K562 (cell line): ENCODE data around the gene SULT6B1. TPM values are rescaled to one million over a fixed set of nuclear protein-coding genes. Genes with fewer than 3 reads are reported as not detected.

Experiments used
- BRD4 ChIP-seq: fragments of 200-600 bp; sonication (generic); IDR thresholded peaks from 2 replicates; pipeline ENCODE4 v1.6.1; 2017; ENCODE audit warnings: inconsistent platforms
- CBX2 ChIP-seq: fragments of 200-600 bp; sonication (generic); IDR thresholded peaks from one replicate; pipeline ENCODE4 v1.6.1; 2012; ENCODE audit warnings: mild to moderate bottlenecking, low read length, inconsistent platforms; ENCODE audit not compliant: insufficient read depth, poor library complexity, severe bottlenecking
- CC2D1A ChIP-seq: fragments of 450-650 bp; IDR thresholded peaks from 2 replicates; pipeline ENCODE4 v1.6.1; 2017; ENCODE audit warnings: mild to moderate bottlenecking
- HBP1 ChIP-seq: fragments of 450-650 bp; formaldehyde crosslinking; IDR thresholded peaks from 2 replicates; pipeline ENCODE4 v1.4.0; 2022; ENCODE audit warnings: missing genetic modification characterization
- HNRNPK ChIP-seq: fragments of 200-400 bp; formaldehyde crosslinking; IDR thresholded peaks from one replicate; pipeline ENCODE4 v1.6.1; 2018; ENCODE audit warnings: mild to moderate bottlenecking, low read depth, low read length; ENCODE audit not compliant: poor library complexity, severe bottlenecking
- IRF1 ChIP-seq: sonication (generic); formaldehyde crosslinking; IDR thresholded peaks from 2 replicates; pipeline ENCODE4 v1.8.0; 2022; ENCODE audit warnings: missing genetic modification reagents, mild to moderate bottlenecking, borderline replicate concordance
- JUN ChIP-seq, 2 experiments: sonication (generic) in 1 of 2; formaldehyde crosslinking in 1 of 2; IDR thresholded peaks; 2 replicates each; pipeline versions ENCODE4 v1.6.1 to v1.8.0; 2012 to 2022; ENCODE audit warnings: borderline replicate concordance in 2 of 2, mild to moderate bottlenecking in 2 of 2, improper control_type of control experiment in 1 of 2, low read depth in 1 of 2, low read length in 1 of 2, missing genetic modification reagents in 1 of 2
- KLF10 ChIP-seq: fragments of 250-450 bp; sonication (Bioruptor Pico); IDR thresholded peaks from 2 replicates; pipeline ENCODE4 v1.6.1; 2021; ENCODE audit warnings: matching md5 sums
- PTRF ChIP-seq: fragments of 450-650 bp; IDR thresholded peaks from 2 replicates; pipeline ENCODE4 v1.6.1; 2016; ENCODE audit warnings: mild to moderate bottlenecking, missing genetic modification characterization, missing compliant biosample characterization
- RB1 ChIP-seq: fragments of 450-650 bp; IDR thresholded peaks from 2 replicates; pipeline ENCODE4 v1.6.1; 2017; ENCODE audit warnings: low read depth, mild to moderate bottlenecking
- RBM34 ChIP-seq: fragments of 200-400 bp; formaldehyde crosslinking; IDR thresholded peaks from 2 replicates; pipeline ENCODE4 v1.6.1; 2018; ENCODE audit warnings: low read length, borderline replicate concordance; ENCODE audit not compliant: insufficient read depth
- RFX7 ChIP-seq: fragments of 250-450 bp; sonication (Bioruptor Pico); IDR thresholded peaks from 2 replicates; pipeline ENCODE4 v1.5.1; 2021; ENCODE audit warnings: mild to moderate bottlenecking
- SPI1 ChIP-seq: IDR thresholded peaks from 2 replicates; pipeline ENCODE4 v1.6.1; 2011; ENCODE audit warnings: low read depth, low read length, control low read depth, borderline replicate concordance
- SRSF1 ChIP-seq: fragments of 200-400 bp; formaldehyde crosslinking; IDR thresholded peaks from 2 replicates; pipeline ENCODE4 v1.6.1; 2017; ENCODE audit warnings: mild to moderate bottlenecking, low read depth, low read length, moderate library complexity
- TAL1 ChIP-seq: fragments of 450-650 bp; IDR thresholded peaks from 2 replicates; pipeline ENCODE4 v1.6.1; 2016; ENCODE audit warnings: mild to moderate bottlenecking
- ZBTB1 ChIP-seq: sonication (generic); formaldehyde crosslinking; IDR thresholded peaks from 2 replicates; pipeline ENCODE4 v1.8.1; 2023; ENCODE audit warnings: missing genetic modification reagents, low read depth, mild to moderate bottlenecking, borderline replicate concordance
- ZKSCAN8 ChIP-seq: fragments of 200-800 bp; sonication (Bioruptor generic); IDR thresholded peaks from 2 replicates; pipeline ENCODE4 v1.6.1; 2016; ENCODE audit warnings: missing genetic modification characterization, missing compliant biosample characterization
- ZNF217 ChIP-seq: sonication (generic); formaldehyde crosslinking; IDR thresholded peaks from 2 replicates; pipeline ENCODE4 v1.8.0; 2022; ENCODE audit warnings: mild to moderate bottlenecking, missing genetic modification reagents
- ZNF239 ChIP-seq: fragments of 250-450 bp; sonication (Bioruptor Pico); IDR thresholded peaks from 2 replicates; pipeline ENCODE4 v1.4.0; 2020; ENCODE audit warnings: mild to moderate bottlenecking
- ZNF354B ChIP-seq: fragments of 250-450 bp; sonication (Bioruptor Pico); IDR thresholded peaks from 2 replicates; pipeline ENCODE4 v1.4.0; 2020
- ZNF551 ChIP-seq: fragments of 250-450 bp; sonication (Bioruptor Pico); IDR thresholded peaks from 2 replicates; pipeline ENCODE4 v1.5.0; 2021; ENCODE audit warnings: mild to moderate bottlenecking, moderate library complexity
- ZNF583 ChIP-seq: fragments of 250-450 bp; sonication (Bioruptor Pico); IDR thresholded peaks from 2 replicates; pipeline ENCODE4 v1.4.0; 2020
- ZNF589 ChIP-seq: fragments of 200-800 bp; sonication (Bioruptor generic); IDR thresholded peaks from 2 replicates; pipeline ENCODE4 v1.6.1; 2016; ENCODE audit warnings: low read depth, missing genetic modification characterization, missing compliant biosample characterization
- ZNF764 ChIP-seq: fragments of 250-450 bp; sonication (Bioruptor Pico); IDR thresholded peaks from 2 replicates; pipeline ENCODE4 v1.4.0; 2020; ENCODE audit warnings: low read depth, mild to moderate bottlenecking, moderate library complexity
- polyA plus RNA-seq, 8 experiments: library from polyadenylated mRNA; depleted of rRNA in 4 of 8; stranded (reverse) in 5 of 8; unstranded in 3 of 8; fragments of >200 nt; fragmentation: Nextera tagmentation in 2 of 8; fragmentation: Illumina TruSeq in 1 of 8; extraction: Ambion mirVana in 2 of 8; extraction: Trizol in 1 of 8; gene quantifications; 2 replicates each; pipeline versions ENCODE4 v1.2.1 to v1.2.3, GENCODE V29; 2011 to 2014; ENCODE audit warnings: inconsistent platforms in 1 of 8, missing spikeins in 1 of 8
- total RNA-seq, 7 experiments: library from RNA; depleted of rRNA in 6 of 7; stranded (reverse); fragments of >200 nt in 6 of 7; fragmentation: Illumina TruSeq in 2 of 7; extraction: Trizol in 2 of 7; gene quantifications; 2 replicates each; pipeline versions ENCODE4 v1.2.1 to v1.2.3, GENCODE V29; 2011 to 2021; ENCODE audit warnings: low replicate concordance in 1 of 7
- TF ChIP-seq, protein P1 (sequence below): fragments of 200-800 bp; sonication (Bioruptor generic); IDR thresholded peaks from 2 replicates; pipeline ENCODE4 v1.6.1; 2017; ENCODE audit warnings: missing genetic modification characterization, missing compliant biosample characterization

Gene SULT6B1
- total and polyA plus RNA-seq, 9 of the 15 experiments (the other 6 are each of a cell fraction or from before 2014, with no cell fraction given), result not detected

DNA sequence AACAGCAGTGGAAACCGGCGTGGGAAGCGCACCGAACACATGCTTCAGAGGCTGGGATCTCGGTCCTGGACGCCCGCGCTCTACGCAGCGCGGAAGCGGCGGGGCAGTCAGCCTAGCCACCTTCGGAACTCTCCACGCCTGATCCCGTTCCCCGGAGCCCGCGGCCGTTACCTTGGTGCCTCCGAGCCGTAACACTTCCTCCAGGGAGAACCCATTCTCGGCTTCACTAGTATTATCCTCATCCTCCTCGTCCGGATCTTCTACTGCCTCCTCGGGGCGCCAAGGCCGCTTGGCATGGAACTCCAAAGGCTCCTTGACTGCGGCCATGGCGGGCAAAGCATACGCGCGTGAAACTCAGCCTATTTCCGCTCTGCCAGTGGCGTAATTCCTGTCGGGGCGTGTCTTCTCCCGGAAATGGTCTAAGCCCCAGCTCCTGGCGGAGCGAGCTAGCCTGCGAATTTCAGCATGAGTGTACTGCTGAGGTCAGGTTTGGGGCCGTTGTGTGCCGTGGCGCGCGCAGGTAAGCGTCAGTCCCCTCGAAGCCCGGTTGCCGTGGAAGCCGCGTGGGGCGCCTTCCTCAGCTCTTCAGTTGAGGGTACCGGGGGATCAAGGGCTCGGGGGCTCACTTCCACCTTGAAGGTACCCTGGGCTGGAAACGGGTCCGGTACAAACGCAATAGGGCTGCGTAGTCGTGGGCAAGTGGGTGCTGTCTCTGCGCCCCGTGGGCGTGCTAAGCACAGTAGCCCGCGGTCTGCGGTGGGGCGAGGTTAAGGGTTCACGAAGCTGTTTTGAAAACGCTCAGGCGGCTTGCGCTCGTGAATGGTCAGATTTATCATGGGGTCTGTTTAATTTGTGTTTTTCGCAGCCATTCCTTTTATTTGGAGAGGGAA, 43.0 kb upstream of the SULT6B1 start, which contains the start of the genes CEBPZ and NDUFAF7 (continued):
- TF ChIP-seq CBX2, result no peak
- TF ChIP-seq ZNF217 (CRISPR knock-in tag), result no peak
- TF ChIP-seq RFX7 (CRISPR knock-in tag), result no peak
- 0 out of 2 replicates have a peak, but pooled peaks have one; percentile 17 for TF ChIP-seq SPI1
- no peak for TF ChIP-seq BRD4
- no peak for TF ChIP-seq SRSF1
- TF ChIP-seq TAL1, result no peak
- TF ChIP-seq HNRNPK, result no peak
- no peak for TF ChIP-seq RBM34
- TF ChIP-seq JUN (IDR thresholded peaks at IDR 0.05; ENCODE audit: borderline replicate concordance, low read depth, low read length), result no peak
- no peak for TF ChIP-seq JUN (CRISPR knock-in tag; IDR thresholded peaks at IDR 0.05; ENCODE audit: borderline replicate concordance)
- TF ChIP-seq ZKSCAN8 (CRISPR knock-in tag), result no peak
- TF ChIP-seq PTRF, result no peak
- TF ChIP-seq ZNF551 (CRISPR knock-in tag), result no peak
- no peak for TF ChIP-seq ZNF764 (CRISPR knock-in tag)
- peak; percentile 53; the same call in 1 of the 2 replicates for TF ChIP-seq RB1
- TF ChIP-seq ZNF583 (CRISPR knock-in tag), result no peak
- TF ChIP-seq CC2D1A, result no peak
- TF ChIP-seq ZNF589 (CRISPR knock-in tag), result no peak
- TF ChIP-seq ZNF354B (CRISPR knock-in tag), result no peak
- TF ChIP-seq, protein P1, sequence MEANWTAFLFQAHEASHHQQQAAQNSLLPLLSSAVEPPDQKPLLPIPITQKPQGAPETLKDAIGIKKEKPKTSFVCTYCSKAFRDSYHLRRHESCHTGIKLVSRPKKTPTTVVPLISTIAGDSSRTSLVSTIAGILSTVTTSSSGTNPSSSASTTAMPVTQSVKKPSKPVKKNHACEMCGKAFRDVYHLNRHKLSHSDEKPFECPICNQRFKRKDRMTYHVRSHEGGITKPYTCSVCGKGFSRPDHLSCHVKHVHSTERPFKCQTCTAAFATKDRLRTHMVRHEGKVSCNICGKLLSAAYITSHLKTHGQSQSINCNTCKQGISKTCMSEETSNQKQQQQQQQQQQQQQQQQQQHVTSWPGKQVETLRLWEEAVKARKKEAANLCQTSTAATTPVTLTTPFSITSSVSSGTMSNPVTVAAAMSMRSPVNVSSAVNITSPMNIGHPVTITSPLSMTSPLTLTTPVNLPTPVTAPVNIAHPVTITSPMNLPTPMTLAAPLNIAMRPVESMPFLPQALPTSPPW (CRISPR knock-in tag), result no peak
- TF ChIP-seq ZNF239 (CRISPR knock-in tag), result no peak
- no peak for TF ChIP-seq IRF1 (CRISPR knock-in tag)
- TF ChIP-seq KLF10, result no peak
- no peak for TF ChIP-seq ZBTB1 (CRISPR knock-in tag)
- no peak for TF ChIP-seq HBP1
